Neural cell (in vitro differentiated cells): ENCODE measurements around the gene SF1.

Experiments
- CTCF ChIP-seq: fragments of 450-650 bp; IDR thresholded peaks from 2 replicates; pipeline ENCODE4 v1.5.1; 2014; ENCODE audit warnings: antibody characterized with exemption, mild to moderate bottlenecking, moderate library complexity; ENCODE audit not compliant: poor library complexity, severe bottlenecking
- EZH2 ChIP-seq: fragments of 200-600, 300-800 bp; shearing (Covaris generic), sonication (generic); IDR thresholded peaks from 2 replicates; pipeline ENCODE4 v1.6.1; 2014; ENCODE audit warnings: antibody characterized with exemption, low read length, borderline replicate concordance, mild to moderate bottlenecking; ENCODE audit not compliant: insufficient read depth, poor library complexity, severe bottlenecking
- POLR2AphosphoS5 ChIP-seq: IDR thresholded peaks from 2 replicates; pipeline ENCODE4 v1.6.1; 2012

DNA sequence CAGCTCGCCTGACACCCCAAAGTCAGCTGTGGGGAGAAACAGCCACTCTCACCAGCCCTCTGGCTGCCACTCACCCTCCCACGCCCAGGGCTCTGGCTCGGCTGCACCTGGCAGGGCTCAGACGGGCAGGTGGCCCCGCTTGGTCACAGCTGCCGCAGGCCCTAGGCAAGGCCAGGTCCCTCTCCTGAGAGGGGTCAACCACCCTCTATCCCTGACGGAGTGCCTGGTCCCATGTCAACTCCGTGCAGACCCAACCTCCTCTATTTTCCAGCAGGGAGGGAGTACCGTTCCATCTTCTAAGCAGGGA, 22.8 kb upstream of the SF1 start:
- TF ChIP-seq CTCF (no peak), POLR2AphosphoS5 (no peak), EZH2 (no peak)
